Measurements from ENCODE around the gene ZNF792.

DNA sequence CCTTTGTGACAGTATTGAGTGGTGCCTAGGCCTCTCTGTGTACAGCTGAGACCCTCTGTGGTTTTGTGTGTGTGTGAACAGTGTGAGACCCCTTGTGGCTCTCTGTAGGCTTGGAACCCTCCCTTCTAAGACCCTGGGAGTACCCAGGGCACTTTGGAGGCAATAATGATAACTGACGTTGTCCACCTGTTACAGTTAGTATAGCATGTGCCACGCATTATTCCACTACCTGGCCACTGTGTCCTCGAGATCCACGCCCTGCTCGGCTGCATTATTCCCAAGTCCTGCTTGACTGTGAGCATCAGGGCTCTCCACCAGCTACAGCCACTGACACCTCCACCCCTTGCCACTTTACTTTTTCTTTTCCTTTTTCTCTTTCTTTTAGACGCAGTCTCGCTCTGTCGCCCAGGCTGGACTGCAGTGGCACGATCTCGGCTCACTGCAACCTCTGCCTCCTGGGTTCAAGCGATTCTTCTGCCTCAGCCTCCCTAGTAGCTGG lies 38.1 kb upstream of the ZNF792 start:
- TF ChIP-seq CTCF (IDR thresholded peaks at IDR 0.05) (no peak), POLR2A (IDR thresholded peaks at IDR 0.05) (no peak), POLR2AphosphoS5 (IDR thresholded peaks at IDR 0.05; ENCODE audit: insufficient read depth in 1 of 2, low read depth in 1 of 2) (no peak)

Data from vagina (tissue), 2 donors.